HG03520 (cell line): ENCODE measurements around the gene LIPH.
"Not testable (repeated sequence)": the region's sequence is repeated elsewhere in the genome, so short reads cannot be mapped to it uniquely, and the experiment has no call there.

Experiments used
- ATAC-seq: cut with Tn5 transposase; IDR thresholded peaks from one replicate; pipeline ENCODE4 v1.9.1; 2021; ENCODE audit warnings: mild to moderate bottlenecking, moderate library complexity; ENCODE audit not compliant: unreplicated experiment

LIPH gene

GRCh38 chr3:185552358-185552877 is at the start of gene LIPH:
TSS of gene LIPH (minus strand) at chr3:185552588. CDS start at chr3:185552471, 117 bp downstream.
- no peak for ATAC-seq

- ATAC-seq: no peak
Measured at GRCh38 chr3:185595526-185595925, 43.1 kb upstream of the LIPH start.

GRCh38 chr3:185594073-185594472 is 41.7 kb upstream of the LIPH start:
- no peak for ATAC-seq

- no peak for ATAC-seq
Measured at GRCh38 chr3:185586686-185587039, 34.3 kb upstream of the LIPH start.

- ATAC-seq: peak; percentile 97
Measured at GRCh38 chr3:185585859-185586685, 33.7 kb upstream of the LIPH start, which contains the start of gene SENP2. TSS of gene SENP2 (plus strand) at chr3:185586295. CDS start at chr3:185586414, 119 bp downstream.

- ATAC-seq: no peak
Measured at GRCh38 chr3:185585518-185585858, 33.1 kb upstream of the LIPH start.

- no peak for ATAC-seq
Measured at GRCh38 chr3:185584686-185585085, 32.3 kb upstream of the LIPH start.

GRCh38 chr3:185583925-185584324 is 31.5 kb upstream of the LIPH start:
- no peak for ATAC-seq

- no peak for ATAC-seq
Measured at GRCh38 chr3:185582871-185583270, 30.5 kb upstream of the LIPH start.

GRCh38 chr3:185582236-185582635 is 29.8 kb upstream of the LIPH start:
- ATAC-seq: no peak

- not testable (repeated sequence) for ATAC-seq
Measured at GRCh38 chr3:185575108-185575869, 22.9 kb upstream of the LIPH start.

GRCh38 chr3:185572183-185572582 is 19.8 kb upstream of the LIPH start:
- no peak for ATAC-seq

GRCh38 chr3:185561958-185562357 is 9.6 kb upstream of the LIPH start:
- no peak for ATAC-seq

GRCh38 chr3:185561374-185561943 is 9.1 kb upstream of the LIPH start:
- no peak for ATAC-seq

- ATAC-seq: no peak
Measured at GRCh38 chr3:185560676-185561075, 8.3 kb upstream of the LIPH start.

GRCh38 chr3:185559706-185560090 is 7.3 kb upstream of the LIPH start:
- ATAC-seq: no peak

- no peak for ATAC-seq
Measured at GRCh38 chr3:185558395-185558794, 6.0 kb upstream of the LIPH start.

GRCh38 chr3:185556640-185557039 is 4.3 kb upstream of the LIPH start:
- not testable (repeated sequence) for ATAC-seq

- ATAC-seq: no peak
Measured at GRCh38 chr3:185555860-185556347, 3.5 kb upstream of the LIPH start.

GRCh38 chr3:185555101-185555501 is 2.7 kb upstream of the LIPH start:
- no peak for ATAC-seq

GRCh38 chr3:185549651-185550111 is 2.7 kb downstream of the LIPH start:
- no peak for ATAC-seq
